T-helper 1 cell (primary cell): Measurements from ENCODE around the gene KRR1.
A peak's percentile ranks its signal among the peaks of the same experiment; 100 is the strongest.
"Not testable (repeated sequence)": the region's sequence is repeated elsewhere in the genome, so short reads cannot be mapped to it uniquely, and the experiment has no call there.

ENCODE experiments used
- DNase-seq, 5 donors: peaks; one replicate each; pipeline ENCODE4 v3.0.0-alpha.2; 2012 to 2020

Gene KRR1

DNA sequence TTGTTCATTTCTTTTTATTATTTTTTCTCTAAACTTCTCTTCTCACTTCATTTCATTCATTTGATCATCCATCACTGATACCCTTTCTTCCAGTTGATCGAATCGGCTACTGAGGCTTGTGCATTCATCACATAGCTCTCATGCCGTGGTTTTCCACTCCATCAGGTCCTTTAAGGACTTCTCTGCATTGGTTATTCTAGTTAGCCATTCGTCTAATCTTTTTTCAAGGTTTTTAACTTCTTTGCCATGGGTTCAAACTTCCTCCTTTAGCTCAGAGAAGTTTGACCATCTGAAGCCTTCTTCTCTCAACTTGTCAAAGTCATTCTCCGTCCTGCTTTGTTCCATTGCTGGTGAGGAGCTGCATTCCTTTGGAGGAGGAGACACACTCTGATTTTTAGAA, 10.7 kb upstream of the KRR1 start:
- not testable (repeated sequence) for DNase-seq

DNA sequence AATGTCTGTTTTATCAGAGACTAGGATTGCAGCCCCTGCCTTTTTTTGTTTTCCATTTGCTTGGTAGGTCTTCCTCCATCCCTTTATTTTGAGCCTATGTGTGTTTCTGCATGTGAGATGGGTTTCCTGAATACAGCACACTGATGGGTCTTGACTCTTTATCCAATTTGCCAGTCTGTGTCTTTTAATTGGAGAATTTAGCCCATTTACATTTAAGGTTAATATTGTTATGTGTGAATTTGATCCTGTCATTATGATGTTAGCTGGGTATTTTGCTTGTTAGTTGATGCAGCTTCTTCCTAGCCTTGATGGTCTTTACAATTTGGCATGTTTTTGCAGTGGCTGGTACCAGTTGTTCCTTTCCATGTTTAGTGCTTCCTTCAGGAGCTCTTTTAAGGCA, 9.8 kb upstream of the KRR1 start:
- not testable (repeated sequence) for DNase-seq

DNA sequence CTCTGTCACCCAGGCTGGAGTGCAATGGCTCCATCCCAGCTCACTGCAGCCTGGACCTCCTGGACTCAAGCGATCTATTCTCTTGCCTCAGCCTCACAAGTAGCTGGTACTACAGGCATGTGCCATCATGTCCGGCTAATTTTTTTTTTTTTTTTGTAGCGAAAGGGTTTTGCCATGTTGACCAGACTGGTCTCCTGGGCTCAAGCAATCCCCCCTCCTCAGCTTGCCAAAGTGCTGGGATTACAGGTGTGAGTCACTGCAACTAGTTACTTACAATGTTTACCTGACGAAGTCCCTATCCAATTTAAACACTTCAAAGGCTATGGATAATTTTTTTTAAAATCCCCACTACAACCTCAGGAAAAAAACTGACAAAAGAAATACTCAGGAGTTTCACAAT, 1.8 kb downstream of the KRR1 start:
- no peak for DNase-seq

DNA sequence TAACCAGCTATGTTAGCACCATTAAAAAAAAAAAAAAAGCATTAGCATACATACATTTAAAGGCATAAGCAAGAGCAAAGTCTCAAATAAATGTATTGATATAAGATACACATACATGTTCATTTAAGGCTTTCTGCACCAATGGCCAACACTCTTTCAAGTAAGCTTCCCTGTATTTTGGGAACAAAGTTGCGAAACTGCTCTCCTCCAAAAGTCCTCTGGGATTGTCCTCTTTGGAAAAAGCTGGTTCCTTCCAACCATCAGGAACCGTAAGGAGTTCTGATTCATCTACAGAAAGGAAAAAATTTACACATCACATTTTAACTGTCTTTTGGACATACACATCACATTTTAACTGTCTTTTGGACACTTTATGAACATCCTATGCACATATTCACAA, 3.2 kb downstream of the KRR1 start:
- no peak for DNase-seq

DNA sequence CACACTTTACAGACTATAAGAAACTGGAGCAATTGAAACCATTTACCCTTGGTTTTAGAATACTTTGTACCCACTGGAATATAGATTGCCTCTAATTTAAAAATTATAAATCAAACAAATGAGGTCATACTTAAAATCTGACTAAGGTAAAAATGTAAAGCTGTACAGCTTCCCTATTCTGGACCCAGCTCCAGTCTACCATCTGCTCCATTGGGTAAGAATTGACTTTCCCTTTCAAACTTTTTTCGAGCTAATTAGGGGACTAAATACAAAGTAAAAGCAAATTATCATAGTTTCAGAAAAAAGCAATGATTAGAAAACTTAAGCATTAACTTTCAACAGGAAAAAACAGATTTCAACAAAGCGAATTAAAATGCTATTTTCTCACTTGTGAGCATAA, 4.3 kb downstream of the KRR1 start:
- DNase-seq = no peak

DNA sequence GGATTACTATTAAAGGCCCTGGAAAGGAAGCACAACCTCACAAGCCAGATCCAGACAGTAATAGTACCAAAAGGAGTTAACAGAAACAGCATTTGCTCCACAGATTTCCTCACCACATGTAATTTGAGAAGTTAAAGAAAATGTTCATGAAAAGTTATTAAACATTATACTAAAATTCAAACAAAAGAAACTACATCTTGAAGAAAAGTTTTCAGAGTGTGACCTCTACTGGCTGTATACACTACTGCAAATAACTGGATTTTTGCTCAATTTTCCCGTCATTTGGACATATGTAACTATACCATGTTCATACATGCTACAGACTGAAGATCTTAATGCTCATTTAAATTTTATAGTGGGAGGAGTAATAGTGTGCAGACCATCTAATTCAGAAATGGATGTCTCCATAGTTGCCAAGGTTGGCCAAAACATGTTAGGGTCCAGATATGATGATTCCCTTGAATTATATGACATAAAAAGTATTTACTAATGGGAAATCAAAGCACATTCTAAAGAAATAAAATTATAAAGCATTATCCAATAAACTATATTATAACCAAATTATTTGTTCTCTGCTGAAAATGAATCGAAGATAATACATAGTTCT, 5.6 kb downstream of the KRR1 start:
- peak in 1 of 5 donors; percentile 26 for DNase-seq

- DNase-seq = no peak
These were observed 7.5 kb downstream of the KRR1 start for GRCh38 chr12:75503866-75504265.

DNA sequence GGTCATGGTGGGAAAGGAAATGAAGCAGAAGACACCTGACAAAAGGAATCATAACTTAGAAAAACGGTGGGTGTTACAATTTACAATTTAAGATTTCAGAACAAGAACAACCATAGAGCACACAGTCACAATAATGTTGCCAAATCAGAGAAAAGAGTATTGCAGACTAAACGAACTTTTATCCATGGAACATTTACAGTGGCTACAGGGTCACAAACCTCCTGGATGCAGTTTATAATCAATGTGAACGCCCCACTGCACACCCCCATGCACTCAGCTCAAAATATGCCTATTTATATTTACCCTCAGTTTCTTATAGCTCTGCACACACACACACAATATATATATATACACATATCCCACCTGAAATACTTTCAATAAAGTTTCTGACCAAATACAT, 8.0 kb downstream of the KRR1 start:
- DNase-seq = no peak

GRCh38 chr12:75491169-75491568, 20.2 kb downstream of the KRR1 start:
- no peak for DNase-seq

DNA sequence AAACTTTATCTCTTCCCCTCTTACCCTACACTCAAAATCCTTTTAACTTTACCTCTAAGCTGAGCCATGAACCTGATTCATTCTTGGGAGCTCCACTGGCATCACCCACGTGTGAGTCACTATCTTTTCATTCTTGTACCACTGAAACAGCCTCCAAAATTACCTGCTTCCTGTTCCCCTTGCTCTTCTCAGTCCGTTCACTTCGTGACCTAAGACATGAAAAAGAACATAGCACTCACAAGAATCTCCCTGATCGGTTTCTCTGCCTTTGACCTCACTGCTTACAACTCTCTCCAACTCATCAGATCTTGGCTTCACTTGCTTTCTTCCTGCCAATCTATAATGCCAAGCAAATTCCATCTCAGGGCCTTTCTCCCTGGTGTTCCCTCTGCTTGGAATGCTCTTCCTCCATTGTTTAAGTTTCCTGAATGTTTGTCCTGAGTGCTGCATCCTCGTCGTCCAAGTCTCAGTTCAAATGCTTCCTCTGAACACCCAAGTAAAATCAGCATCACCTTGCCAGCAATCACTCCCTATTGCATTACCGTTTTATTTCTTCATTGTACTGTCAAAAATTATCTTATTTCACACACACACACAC, 21.7 kb downstream of the KRR1 start:
- peak in 1 of 5 donors; percentile 48 for DNase-seq

- DNase-seq = no peak
These were observed 22.2 kb downstream of the KRR1 start for GRCh38 chr12:75489187-75489586.

DNA sequence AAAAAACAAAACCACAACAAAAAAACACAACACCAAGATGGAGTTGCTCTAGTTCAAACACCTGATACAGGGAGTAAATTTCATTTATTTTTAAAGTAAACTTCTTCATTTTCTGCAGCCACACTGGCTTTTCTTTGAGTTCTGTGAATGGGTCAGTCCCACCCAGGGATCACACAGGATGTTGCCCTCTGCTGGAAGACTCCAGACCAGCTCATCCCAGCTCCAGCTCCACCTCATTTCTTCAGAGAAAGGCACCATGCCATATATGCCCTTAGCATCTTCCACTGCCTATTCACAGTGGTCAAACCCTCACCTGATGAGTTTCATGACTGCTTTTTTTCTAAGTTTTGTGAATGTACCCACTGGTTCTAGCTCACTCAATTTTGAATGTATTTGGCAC, 22.9 kb downstream of the KRR1 start:
- no peak for DNase-seq

- no peak for DNase-seq
These were observed 24.1 kb downstream of the KRR1 start for GRCh38 chr12:75487308-75487707.

DNA sequence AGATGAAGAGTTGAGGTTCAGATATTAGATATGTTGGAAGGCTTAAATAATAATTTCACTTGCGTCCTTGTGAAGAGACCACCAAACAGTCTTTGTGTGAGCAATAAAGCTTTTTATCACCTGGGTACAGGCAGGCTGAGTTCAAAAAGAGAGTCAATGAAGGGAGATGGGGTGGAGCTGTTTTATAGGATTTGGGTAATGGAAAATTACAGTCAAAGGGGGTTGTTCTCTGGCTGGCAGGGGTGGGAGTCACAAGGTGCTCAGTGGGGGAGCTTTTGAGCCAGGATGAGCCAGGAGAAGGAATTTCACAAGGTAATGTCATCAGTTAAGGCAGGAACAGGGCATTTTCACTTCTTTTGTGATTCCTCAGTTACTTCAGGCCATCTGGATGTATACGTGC, 27.0 kb downstream of the KRR1 start:
- DNase-seq = not testable (repeated sequence)

DNA sequence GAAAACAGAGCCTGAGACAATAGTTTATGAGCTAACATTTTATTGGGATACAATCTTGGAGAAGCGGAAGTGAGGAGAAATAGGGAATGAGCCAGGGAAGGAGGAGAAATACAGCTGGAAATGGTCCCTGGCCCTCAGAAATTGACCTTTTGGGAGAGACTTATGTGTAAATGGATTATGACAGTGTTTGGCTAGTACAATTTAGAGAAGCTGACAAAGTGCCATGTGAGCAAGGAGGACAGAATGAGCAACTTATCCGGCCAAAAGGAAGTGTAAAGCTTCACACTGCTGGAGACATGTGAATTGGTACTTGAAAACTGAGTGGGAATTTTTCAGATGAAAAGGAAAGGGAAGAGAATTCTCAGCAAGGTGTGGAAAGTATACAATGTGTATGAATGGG, 28.0 kb downstream of the KRR1 start:
- no peak for DNase-seq

DNA sequence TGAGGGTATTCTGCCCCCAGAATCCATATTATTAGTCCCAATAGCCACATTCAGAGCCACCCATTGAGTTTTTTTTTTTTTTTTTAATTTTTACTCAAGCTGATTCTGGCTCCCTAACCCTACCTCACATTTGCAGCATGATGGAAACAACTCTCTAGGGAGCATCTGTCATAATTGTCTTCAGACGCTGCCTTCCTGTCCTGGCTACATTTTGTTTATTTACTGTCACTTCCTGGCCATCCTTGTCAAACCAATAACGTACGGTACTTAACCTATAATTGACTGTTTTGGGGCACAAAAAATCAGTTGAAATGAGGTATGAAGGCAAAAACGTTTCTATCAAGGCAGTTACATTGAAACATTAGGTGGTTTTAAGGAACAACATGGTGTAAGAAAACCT, 28.8 kb downstream of the KRR1 start:
- peak in 1 of 5 donors; percentile 49 for DNase-seq

DNA sequence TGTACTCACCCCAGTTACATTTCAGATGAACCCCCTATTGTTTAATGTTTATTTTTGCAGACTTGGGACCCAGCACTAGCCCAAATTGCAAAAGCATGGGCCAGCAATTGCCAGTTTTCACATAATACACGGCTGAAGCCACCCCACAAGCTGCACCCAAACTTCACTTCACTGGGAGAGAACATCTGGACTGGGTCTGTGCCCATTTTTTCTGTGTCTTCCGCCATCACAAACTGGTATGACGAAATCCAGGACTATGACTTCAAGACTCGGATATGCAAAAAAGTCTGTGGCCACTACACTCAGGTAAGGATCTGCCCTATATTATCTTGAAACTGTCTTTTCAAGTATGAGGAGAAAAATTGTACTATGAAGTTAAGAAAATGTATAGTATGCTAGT, 29.6 kb downstream of the KRR1 start:
- no peak for DNase-seq

DNA sequence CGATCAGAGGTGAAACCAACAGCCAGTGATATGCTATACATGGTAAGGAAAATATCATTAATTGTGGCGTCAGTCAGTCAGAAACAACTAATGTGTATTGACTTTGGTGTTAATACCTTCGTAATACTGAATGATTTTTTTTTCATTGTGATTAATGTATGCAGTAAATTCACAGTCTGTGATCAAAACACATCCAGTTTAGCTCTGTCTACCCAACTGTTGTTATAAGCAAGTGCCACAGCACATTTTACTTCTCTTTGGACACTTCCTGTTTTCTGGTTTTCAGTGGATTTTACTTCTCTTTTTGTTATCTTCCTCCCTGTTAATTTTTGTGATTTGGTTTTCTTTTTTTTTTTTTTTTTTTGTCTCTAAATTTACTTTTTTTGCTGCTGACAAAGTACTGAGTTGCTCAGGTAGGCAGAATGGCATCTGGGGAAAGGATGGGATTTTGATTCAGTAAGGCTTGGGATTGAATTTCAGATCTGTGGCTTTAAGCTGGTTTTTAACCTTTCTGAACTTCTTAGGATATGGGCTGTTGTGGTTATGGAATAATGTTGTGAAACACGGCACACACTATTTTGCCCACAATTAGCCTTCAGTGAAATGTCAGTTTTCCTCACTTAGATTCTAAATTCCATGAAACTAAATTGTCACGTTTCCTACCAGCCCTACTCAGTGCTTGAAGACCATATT, 30.2 kb downstream of the KRR1 start:
- no peak for DNase-seq

DNA sequence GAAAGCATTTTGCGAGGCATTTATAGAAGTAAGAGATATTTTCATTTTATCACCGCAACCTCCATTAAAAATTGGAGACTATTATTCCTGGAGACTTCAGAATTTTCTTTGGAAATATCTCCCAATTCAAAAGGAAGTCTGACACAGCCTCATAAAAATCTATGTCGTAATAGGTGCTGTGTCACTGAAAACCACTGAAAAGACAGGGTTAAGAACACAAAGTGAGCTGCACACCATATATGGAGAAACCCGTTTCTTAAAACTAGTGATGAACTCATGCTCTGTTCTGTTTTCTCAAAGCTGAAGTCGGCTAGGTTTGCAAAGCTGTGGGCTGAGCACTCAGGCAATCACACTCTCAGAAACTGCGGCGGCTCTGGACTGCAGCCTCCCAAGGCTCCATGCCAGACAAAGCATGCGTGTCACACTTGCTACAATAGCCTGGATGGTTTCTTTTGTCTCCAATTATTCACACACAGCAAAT, 30.9 kb downstream of the KRR1 start, which contains the start of gene GLIPR1:
TSS of gene GLIPR1 (plus strand) at position 287 of the 481 bp plus-strand sequence. CDS start at position 413, 126 bp downstream.
- peak in 4 of 5 donors; percentile 49 to 90 (median 56) for DNase-seq

- DNase-seq = peak in 1 of 5 donors; percentile 63
These were observed 31.4 kb downstream of the KRR1 start for GRCh38 chr12:75479963-75480461.

- DNase-seq = peak in 2 of 5 donors; percentile 12 to 72
These were observed 33.2 kb downstream of the KRR1 start for GRCh38 chr12:75478116-75478794.

- DNase-seq = no peak
These were observed 34.3 kb downstream of the KRR1 start for GRCh38 chr12:75477137-75477536.

DNA sequence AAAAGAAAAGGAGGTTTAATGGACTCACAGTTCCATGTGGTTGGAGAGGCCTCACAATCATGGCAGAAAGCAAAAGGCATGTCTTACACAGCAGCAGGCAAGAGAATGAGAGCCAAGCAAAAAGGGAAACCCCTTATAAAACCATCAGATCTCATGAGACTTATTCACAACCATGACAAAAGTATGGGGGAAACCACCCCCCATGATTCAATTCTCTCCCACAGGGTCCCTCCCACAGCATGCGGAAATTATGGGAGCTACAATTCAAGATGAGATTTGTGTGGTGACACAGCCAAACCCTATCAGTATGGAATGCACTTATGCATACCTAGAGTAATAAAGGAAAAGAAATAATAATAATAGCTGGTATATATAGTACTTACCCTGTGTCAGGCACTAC, 35.3 kb downstream of the KRR1 start:
- DNase-seq = no peak
